Choroid plexus epithelial cell (primary cell): ENCODE data around the gene RXRA.

Experiments used
- DNase-seq: peaks from one replicate; pipeline ENCODE4 v3.0.0-alpha.2; 2010; ENCODE audit warnings: low read depth
- H3K4me3 ChIP-seq: 2 replicates; pipeline ENCODE4 v1.5.1; 2011; ENCODE audit warnings: low read depth, mild to moderate bottlenecking, control low read depth, low read length, moderate library complexity
- TF ChIP-seq, protein P1 (sequence below): conservative IDR thresholded peaks from 2 replicates; pipeline ENCODE4 v1.5.1; 2011; ENCODE audit warnings: low read depth, mild to moderate bottlenecking, control low read depth, inconsistent platforms, low read length, moderate library complexity

RXRA gene

DNA sequence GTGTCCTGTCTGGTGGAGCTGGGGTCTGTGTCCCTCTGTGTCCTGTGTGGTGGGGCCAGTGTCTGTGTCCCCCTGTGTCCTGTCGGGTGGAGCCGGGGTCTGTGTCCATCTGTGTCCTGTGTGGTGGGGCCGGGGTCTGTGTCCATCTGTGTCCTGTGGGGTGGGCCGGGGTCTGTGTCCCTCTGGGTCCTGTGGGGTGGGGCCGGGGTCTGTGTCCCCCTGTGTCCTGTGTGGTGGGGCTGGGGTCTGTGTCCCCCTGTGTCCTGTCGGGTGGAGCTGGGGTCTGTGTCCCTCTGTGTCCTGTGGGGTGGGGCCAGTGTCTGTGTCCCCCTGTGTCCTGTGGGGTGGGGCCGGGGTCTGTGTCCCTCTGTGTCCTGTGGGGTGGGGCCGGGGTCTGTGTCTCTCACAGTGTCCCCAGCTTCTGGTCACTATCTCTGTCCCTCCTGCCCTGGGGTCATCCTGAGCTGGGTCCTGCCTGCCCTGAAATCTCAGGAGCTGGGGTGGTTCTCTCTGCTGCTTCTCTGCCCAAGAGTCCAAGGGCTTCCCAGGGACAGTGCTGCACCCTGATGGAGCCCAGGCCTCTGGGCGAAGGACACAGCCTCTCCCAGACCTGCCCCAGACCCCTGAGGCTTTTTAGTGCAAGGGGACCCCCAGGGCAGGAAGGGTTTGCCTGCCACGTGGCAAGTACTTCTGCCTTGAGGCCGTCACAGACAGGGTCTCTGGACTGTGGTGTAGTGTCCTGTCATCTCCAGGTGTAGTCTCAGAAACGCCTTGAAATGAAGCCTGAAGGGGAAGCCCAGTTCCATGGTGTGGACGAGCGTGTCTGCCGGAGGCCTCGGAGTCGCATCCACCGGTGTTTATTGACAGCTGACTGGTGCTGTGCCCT is 131.3 kb downstream of the RXRA start:
- DNase-seq = no peak
- no peak overlapping the region for H3K4me3 ChIP-seq
- TF ChIP-seq, protein P1, sequence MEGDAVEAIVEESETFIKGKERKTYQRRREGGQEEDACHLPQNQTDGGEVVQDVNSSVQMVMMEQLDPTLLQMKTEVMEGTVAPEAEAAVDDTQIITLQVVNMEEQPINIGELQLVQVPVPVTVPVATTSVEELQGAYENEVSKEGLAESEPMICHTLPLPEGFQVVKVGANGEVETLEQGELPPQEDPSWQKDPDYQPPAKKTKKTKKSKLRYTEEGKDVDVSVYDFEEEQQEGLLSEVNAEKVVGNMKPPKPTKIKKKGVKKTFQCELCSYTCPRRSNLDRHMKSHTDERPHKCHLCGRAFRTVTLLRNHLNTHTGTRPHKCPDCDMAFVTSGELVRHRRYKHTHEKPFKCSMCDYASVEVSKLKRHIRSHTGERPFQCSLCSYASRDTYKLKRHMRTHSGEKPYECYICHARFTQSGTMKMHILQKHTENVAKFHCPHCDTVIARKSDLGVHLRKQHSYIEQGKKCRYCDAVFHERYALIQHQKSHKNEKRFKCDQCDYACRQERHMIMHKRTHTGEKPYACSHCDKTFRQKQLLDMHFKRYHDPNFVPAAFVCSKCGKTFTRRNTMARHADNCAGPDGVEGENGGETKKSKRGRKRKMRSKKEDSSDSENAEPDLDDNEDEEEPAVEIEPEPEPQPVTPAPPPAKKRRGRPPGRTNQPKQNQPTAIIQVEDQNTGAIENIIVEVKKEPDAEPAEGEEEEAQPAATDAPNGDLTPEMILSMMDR = no peak

DNA sequence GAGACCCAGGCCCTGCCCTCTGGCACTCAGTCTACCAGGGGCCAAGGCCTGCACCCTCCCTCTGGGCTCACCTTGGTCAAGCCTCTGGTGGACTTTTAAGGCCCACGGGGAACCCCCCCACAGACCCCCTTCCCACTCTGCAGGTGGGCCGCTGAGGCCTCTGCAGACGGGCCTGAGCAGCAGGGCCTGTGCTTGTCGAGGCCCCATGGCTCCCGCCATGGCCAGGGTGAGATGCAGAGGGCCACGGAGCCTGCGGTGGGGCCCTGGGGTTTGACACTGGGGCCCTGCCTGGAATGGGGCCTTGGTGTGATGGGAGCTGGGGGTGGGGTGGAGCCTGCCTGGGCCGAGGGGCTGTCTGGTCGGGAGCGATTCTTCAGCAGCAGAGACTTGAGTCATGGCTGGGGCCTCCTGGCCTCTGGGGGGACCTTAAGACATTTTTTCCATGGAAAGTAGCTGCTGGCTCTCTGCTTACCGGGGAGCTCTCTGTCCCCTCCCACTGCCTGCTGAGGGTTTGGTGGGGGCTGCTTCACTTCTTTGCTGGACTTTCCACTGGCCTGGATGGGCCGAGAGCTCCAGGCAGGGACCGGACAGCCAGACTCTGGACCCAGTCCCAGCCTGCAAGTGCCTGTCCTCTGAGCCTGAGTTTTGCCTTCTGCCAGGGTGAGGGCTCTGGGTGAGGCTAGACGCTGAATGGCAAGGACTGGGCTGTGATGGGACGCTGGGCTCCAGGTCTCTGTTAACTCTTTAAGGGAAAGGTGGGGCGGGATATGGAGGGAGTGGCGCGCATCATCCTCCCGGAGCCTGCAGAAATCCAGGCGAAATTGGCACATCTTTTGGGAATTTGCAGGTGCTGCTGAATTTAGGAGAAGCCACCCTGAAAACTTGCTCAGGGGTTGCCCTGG is 132.2 kb downstream of the RXRA start:
- TF ChIP-seq, protein P1 = peak; percentile 19
- H3K4me3 ChIP-seq = no peak overlapping the region
- DNase-seq = peak; percentile 74

DNA sequence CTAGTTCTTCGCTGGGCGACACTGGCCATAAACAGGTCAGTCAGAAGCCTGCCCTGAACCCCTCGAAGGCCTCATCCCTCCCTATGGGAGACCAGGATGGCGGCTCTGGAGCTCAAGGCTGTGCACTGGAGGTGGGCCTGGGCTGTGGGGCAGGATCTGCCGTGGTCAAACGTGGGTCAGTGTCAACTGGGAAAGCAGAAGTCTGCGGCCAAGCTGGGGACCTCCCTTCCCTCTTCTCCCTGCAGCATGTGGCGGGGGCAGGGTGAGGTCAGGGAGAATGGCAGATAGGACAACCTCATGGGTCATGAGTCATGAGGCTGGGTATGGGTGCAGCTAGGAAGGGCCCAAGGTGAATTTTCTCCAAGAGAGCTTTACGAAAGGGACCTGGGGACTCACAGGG is 132.9 kb downstream of the RXRA start:
- DNase-seq = no peak
- TF ChIP-seq, protein P1 = no peak

GRCh38 chr9:134459573-134459972 is 133.3 kb downstream of the RXRA start:
- DNase-seq = no peak
- TF ChIP-seq, protein P1 = no peak
- H3K4me3 ChIP-seq = no peak overlapping the region

More for the DNA sequence above, 132.9 kb downstream of the RXRA start:
- no peak overlapping the region for H3K4me3 ChIP-seq

DNA sequence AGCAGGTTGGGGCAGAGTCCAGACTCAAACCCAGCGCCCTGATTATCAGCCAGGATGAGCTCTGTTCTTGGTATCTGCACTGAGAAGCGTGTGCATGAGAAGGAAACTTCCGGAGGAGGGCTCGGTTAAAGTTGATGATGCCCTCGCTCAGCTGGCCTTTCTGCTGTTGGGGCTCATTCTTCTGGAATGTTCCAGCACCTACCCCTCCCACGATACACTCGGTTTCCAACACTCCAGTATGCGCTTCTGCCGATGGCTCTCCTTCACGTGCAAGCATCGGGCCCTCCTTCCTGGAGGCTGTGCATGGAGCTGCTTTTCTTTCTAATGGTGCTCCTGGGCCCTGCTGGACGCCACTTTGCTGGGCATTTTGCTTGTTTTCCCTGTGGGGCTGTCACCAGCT is 134.0 kb downstream of the RXRA start:
- DNase-seq = no peak
- TF ChIP-seq, protein P1 = no peak
- no peak overlapping the region for H3K4me3 ChIP-seq

DNA sequence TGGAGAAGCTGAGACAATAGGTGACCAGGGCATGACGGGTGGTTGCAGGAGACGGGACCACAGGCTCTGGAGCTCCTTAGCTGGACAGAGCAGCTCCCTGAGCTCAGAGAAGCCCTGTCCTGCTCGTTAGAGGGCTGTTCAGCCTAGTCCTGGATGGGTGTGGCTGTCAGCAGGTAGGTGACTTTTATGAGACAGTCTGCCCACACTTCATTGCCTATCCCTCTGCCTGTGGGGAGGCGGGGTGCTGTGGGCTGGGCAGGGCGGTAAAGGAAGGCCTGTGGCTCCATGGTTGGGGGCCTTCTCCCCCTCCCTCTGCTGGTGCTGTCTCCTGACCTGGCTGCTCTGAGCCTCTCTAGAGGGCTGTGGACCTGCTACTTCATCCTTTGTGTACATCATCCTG is 134.6 kb downstream of the RXRA start:
- H3K4me3 ChIP-seq = no peak overlapping the region
- TF ChIP-seq, protein P1 = no peak
- no peak for DNase-seq
